K562 (cell line): ENCODE data around the gene FKRP. TPM values are rescaled to one million over a fixed set of nuclear protein-coding genes. Genes with fewer than 3 reads are reported as not detected.
A peak's percentile ranks its signal among the peaks of the same experiment; 100 is the strongest.

Source experiments
- ATF1 ChIP-seq, 2 experiments: fragments of 450-650 bp in 1 of 2; IDR thresholded peaks; 2 replicates each; pipeline ENCODE4 v1.6.1; 2016; ENCODE audit warnings: missing compliant biosample characterization in 1 of 2, missing genetic modification characterization in 1 of 2
- ATF4 ChIP-seq: fragments of 450-650 bp; formaldehyde crosslinking; IDR thresholded peaks from 2 replicates; pipeline ENCODE4 v1.4.0; 2022; ENCODE audit warnings: mild to moderate bottlenecking, moderate library complexity
- CBFB ChIP-seq: sonication (generic); formaldehyde crosslinking; IDR thresholded peaks from 2 replicates; pipeline ENCODE4 v1.4.0; 2020; ENCODE audit warnings: mild to moderate bottlenecking, missing genetic modification reagents
- CCAR2 ChIP-seq: fragments of 200-400 bp; formaldehyde crosslinking; IDR thresholded peaks from 2 replicates; pipeline ENCODE4 v1.6.1; 2017; ENCODE audit warnings: mild to moderate bottlenecking, low read depth, low read length
- CEBPB ChIP-seq: fragments of 450-650 bp; IDR thresholded peaks from 2 replicates; pipeline ENCODE4 v1.6.1; 2016; ENCODE audit warnings: missing genetic modification characterization, missing compliant biosample characterization
- CTCF ChIP-seq, 3 experiments: IDR thresholded peaks in 2 of 3; conservative IDR thresholded peaks in 1 of 3; 2 replicates each; pipeline ENCODE4 v1.5.1; 2011 to 2012; ENCODE audit warnings: low read length in 3 of 3, mild to moderate bottlenecking in 3 of 3, control low read depth in 2 of 3, improper control_type of control experiment in 1 of 3, inconsistent platforms in 1 of 3, low read depth in 1 of 3, mixed read lengths in 1 of 3, moderate library complexity in 1 of 3; ENCODE audit not compliant: insufficient read depth in 2 of 3
- ELF2 ChIP-seq: fragments of 250-450 bp; sonication (Bioruptor Pico); IDR thresholded peaks from 2 replicates; pipeline ENCODE4 v1.5.0; 2021; ENCODE audit warnings: mild to moderate bottlenecking
- HMGN3 ChIP-seq: IDR thresholded peaks from 2 replicates; pipeline ENCODE4 v1.6.1; 2011; ENCODE audit warnings: borderline replicate concordance, low read depth, mild to moderate bottlenecking, mixed read lengths, low read length; ENCODE audit not compliant: insufficient read length; ENCODE audit errors: extremely low read depth
- MAFG ChIP-seq: fragments of 450-650 bp; conservative IDR thresholded peaks from 2 replicates; pipeline ENCODE4 v1.6.1; 2016; ENCODE audit warnings: missing genetic modification characterization, missing compliant biosample characterization
- MAZ ChIP-seq, 2 experiments: fragments of 450-650 bp in 1 of 2; sonication (generic) in 1 of 2; formaldehyde crosslinking; IDR thresholded peaks in 1 of 2; conservative IDR thresholded peaks in 1 of 2; 2 replicates each; pipeline versions ENCODE4 v1.4.0 to v1.5.0; 2020; ENCODE audit warnings: mild to moderate bottlenecking in 1 of 2, missing genetic modification reagents in 1 of 2
- NFE2 ChIP-seq: IDR thresholded peaks from 2 replicates; pipeline ENCODE4 v1.6.1; 2014; ENCODE audit warnings: antibody characterized with exemption, low read depth
- NFIX ChIP-seq: fragments of 250-450 bp; sonication (Bioruptor Pico); IDR thresholded peaks from 2 replicates; pipeline ENCODE4 v1.4.0; 2020; ENCODE audit warnings: low read depth, mild to moderate bottlenecking, moderate library complexity
- RBFOX2 ChIP-seq: fragments of 200-400 bp; formaldehyde crosslinking; IDR thresholded peaks from 2 replicates; pipeline ENCODE4 v1.6.1; 2017; ENCODE audit warnings: low read depth, mild to moderate bottlenecking, low read length, moderate library complexity
- RCOR1 ChIP-seq, 2 experiments: IDR thresholded peaks; 2 replicates each; pipeline ENCODE4 v1.6.1; 2012; ENCODE audit warnings: low read depth in 2 of 2, low read length in 2 of 2, borderline replicate concordance in 1 of 2, improper control_type of control experiment in 1 of 2
- RHOXF2B ChIP-seq: fragments of 250-450 bp; sonication (Bioruptor Pico); conservative IDR thresholded peaks from 2 replicates; pipeline ENCODE4 v1.5.1; 2021
- SUPT5H ChIP-seq: fragments of 450-650 bp; IDR thresholded peaks from 2 replicates; pipeline ENCODE4 v1.6.1; 2016
- ZC3H4 ChIP-seq: sonication (generic); formaldehyde crosslinking; IDR thresholded peaks from 2 replicates; pipeline ENCODE4 v1.9.0; 2021; ENCODE audit warnings: missing genetic modification reagents, borderline replicate concordance
- ZNF316 ChIP-seq: fragments of 450-650 bp; IDR thresholded peaks from 2 replicates; pipeline ENCODE4 v1.6.1; 2016
- polyA plus RNA-seq, 8 experiments: library from polyadenylated mRNA; depleted of rRNA in 4 of 8; stranded (reverse) in 5 of 8; unstranded in 3 of 8; fragments of >200 nt; fragmentation: Nextera tagmentation in 2 of 8; fragmentation: Illumina TruSeq in 1 of 8; extraction: Ambion mirVana in 2 of 8; extraction: Trizol in 1 of 8; gene quantifications; 2 replicates each; pipeline versions ENCODE4 v1.2.1 to v1.2.3, GENCODE V29; 2011 to 2014; ENCODE audit warnings: inconsistent platforms in 1 of 8, missing spikeins in 1 of 8
- total RNA-seq, 7 experiments: library from RNA; depleted of rRNA in 6 of 7; stranded (reverse); fragments of >200 nt in 6 of 7; fragmentation: Illumina TruSeq in 2 of 7; extraction: Trizol in 2 of 7; gene quantifications; 2 replicates each; pipeline versions ENCODE4 v1.2.1 to v1.2.3, GENCODE V29; 2011 to 2021; ENCODE audit warnings: low replicate concordance in 1 of 7
- TF ChIP-seq, protein P1 (sequence below): fragments of 250-450 bp; sonication (Bioruptor Pico); IDR thresholded peaks from 2 replicates; pipeline ENCODE4 v1.5.0; 2021
- TF ChIP-seq, protein P2 (sequence below): fragments of 250-450 bp; sonication (Bioruptor Pico); IDR thresholded peaks from 2 replicates; pipeline ENCODE4 v1.5.1; 2021; ENCODE audit warnings: mild to moderate bottlenecking
- TF ChIP-seq, protein P3 (sequence below): IDR thresholded peaks from 3 replicates; pipeline ENCODE4 v1.6.1; 2011; ENCODE audit warnings: borderline replicate concordance, mild to moderate bottlenecking, moderate library complexity; ENCODE audit not compliant: insufficient read length; ENCODE audit errors: extremely low read depth

The FKRP gene
- total and polyA plus RNA-seq, 9 of the 15 experiments (the other 6 are each of a cell fraction or from before 2014, with no cell fraction given), result 0.68 to 16.1 (median 6.5) TPM

- TF ChIP-seq, protein P1, sequence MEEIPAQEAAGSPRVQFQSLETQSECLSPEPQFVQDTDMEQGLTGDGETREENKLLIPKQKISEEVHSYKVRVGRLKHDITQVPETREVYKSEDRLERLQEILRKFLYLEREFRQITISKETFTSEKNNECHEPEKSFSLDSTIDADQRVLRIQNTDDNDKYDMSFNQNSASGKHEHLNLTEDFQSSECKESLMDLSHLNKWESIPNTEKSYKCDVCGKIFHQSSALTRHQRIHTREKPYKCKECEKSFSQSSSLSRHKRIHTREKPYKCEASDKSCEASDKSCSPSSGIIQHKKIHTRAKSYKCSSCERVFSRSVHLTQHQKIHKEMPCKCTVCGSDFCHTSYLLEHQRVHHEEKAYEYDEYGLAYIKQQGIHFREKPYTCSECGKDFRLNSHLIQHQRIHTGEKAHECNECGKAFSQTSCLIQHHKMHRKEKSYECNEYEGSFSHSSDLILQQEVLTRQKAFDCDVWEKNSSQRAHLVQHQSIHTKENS (CRISPR knock-in tag), result peak; percentile 65; the same call in 1 of the 2 replicates
- TF ChIP-seq CCAR2 (no peak), ZC3H4 (CRISPR knock-in tag) (no peak), MAFG (tag) (peak; percentile 55), CTCF (IDR thresholded peaks at IDR 0.05 in 2 of 3, conservative IDR thresholded peaks at IDR 0.05 in 1 of 3; ENCODE audit: insufficient read depth in 2 of 3, low read depth in 1 of 3, low read length in 3 of 3) (no peak), NFIX (CRISPR knock-in tag) (no peak), ZNF316 (peak; percentile 76), RHOXF2B (CRISPR knock-in tag) (0 out of 2 replicates have a peak, but pooled peaks have one; percentile 32), HMGN3 (no peak), ELF2 (CRISPR knock-in tag) (peak; percentile 64), RBFOX2 (no peak), CBFB (CRISPR knock-in tag) (no peak), SUPT5H (peak; percentile 24), RCOR1 (IDR thresholded peaks at IDR 0.05; ENCODE audit: borderline replicate concordance in 1 of 2, low read depth in 2 of 2, low read length in 2 of 2) (no peak), ATF1 (CRISPR knock-in tag; IDR thresholded peaks at IDR 0.05) (no peak), ATF1 (tag; IDR thresholded peaks at IDR 0.05) (no peak), NFE2 (peak; percentile 31; the same call in 1 of the 2 replicates), MAZ (CRISPR knock-in tag; conservative IDR thresholded peaks at IDR 0.05 in 1 of 2, IDR thresholded peaks at IDR 0.05 in 1 of 2) (no peak), CEBPB (tag) (no peak), ATF4 (no peak)
- TF ChIP-seq, protein P2, sequence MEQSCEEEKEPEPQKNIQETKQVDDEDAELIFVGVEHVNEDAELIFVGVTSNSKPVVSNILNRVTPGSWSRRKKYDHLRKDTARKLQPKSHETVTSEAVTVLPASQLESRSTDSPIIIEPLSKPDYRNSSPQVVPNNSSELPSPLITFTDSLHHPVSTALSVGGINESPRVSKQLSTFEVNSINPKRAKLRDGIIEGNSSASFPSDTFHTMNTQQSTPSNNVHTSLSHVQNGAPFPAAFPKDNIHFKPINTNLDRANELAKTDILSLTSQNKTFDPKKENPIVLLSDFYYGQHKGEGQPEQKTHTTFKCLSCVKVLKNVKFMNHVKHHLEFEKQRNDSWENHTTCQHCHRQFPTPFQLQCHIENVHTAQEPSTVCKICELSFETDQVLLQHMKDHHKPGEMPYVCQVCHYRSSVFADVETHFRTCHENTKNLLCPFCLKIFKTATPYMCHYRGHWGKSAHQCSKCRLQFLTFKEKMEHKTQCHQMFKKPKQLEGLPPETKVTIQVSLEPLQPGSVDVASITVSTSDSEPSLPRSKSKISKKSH (CRISPR knock-in tag), result 0 out of 2 replicates have a peak, but pooled peaks have one; percentile 16
- TF ChIP-seq, protein P3, sequence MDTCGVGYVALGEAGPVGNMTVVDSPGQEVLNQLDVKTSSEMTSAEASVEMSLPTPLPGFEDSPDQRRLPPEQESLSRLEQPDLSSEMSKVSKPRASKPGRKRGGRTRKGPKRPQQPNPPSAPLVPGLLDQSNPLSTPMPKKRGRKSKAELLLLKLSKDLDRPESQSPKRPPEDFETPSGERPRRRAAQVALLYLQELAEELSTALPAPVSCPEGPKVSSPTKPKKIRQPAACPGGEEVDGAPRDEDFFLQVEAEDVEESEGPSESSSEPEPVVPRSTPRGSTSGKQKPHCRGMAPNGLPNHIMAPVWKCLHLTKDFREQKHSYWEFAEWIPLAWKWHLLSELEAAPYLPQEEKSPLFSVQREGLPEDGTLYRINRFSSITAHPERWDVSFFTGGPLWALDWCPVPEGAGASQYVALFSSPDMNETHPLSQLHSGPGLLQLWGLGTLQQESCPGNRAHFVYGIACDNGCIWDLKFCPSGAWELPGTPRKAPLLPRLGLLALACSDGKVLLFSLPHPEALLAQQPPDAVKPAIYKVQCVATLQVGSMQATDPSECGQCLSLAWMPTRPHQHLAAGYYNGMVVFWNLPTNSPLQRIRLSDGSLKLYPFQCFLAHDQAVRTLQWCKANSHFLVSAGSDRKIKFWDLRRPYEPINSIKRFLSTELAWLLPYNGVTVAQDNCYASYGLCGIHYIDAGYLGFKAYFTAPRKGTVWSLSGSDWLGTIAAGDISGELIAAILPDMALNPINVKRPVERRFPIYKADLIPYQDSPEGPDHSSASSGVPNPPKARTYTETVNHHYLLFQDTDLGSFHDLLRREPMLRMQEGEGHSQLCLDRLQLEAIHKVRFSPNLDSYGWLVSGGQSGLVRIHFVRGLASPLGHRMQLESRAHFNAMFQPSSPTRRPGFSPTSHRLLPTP, result no peak
Observed at GRCh38 chr19:46773018-46773399, 27.2 kb downstream of the FKRP start (continued).
